Panc1 (cell line): ENCODE data around the gene GTF2H4. TPM values are rescaled to one million over a fixed set of nuclear protein-coding genes. Genes with fewer than 3 reads are reported as not detected.

Experiments used
- ATAC-seq: fragments of 200-7000 bp; cut with Tn5 transposase; 2 replicates; pipeline ENCODE4 v1.9.1; 2020; ENCODE audit warnings: mild to moderate bottlenecking, moderate library complexity
- BruUV-seq: library from RNA; stranded (reverse); fragments of 400-500 nt; replicated peaks from 2 replicates; lab custom pipeline; 2021; lab: Mats Ljungman, UMichigan
- CTCF ChIA-PET: fragments of 300-600 bp; sonication (Branson Sonifier 250); formaldehyde crosslinking; loops from one replicate; lab custom pipeline; 2022; ENCODE audit warnings: antibody characterized with exemption; lab: Charles Lee
- POLR2A ChIA-PET: fragments of 300-600 bp; sonication (Branson Sonifier 250); formaldehyde crosslinking; loops from one replicate; lab custom pipeline; 2022; ENCODE audit warnings: antibody characterized with exemption; lab: Charles Lee
- DNase-seq: peaks from one replicate; pipeline ENCODE4 v3.0.0-alpha.2; 2010; ENCODE audit warnings: low read depth, low spot score
- H3K27ac ChIP-seq: 2 replicates; pipeline ENCODE4 v1.5.1; 2011; ENCODE audit warnings: mild to moderate bottlenecking, low read length, inconsistent platforms
- H3K27me3 ChIP-seq: fragments of 200-500 bp; sonication (Bioruptor generic); 2 replicates; pipeline ENCODE4 v1.6.0; 2014; ENCODE audit warnings: low read length, inconsistent platforms; ENCODE audit not compliant: control insufficient read depth, insufficient read depth
- H3K36me3 ChIP-seq: fragments of 200-500 bp; sonication (Bioruptor generic); 2 replicates; pipeline ENCODE4 v1.5.1; 2014; ENCODE audit warnings: inconsistent platforms, mild to moderate bottlenecking, low read length, moderate library complexity; ENCODE audit not compliant: control insufficient read depth, insufficient read depth
- H3K4me1 ChIP-seq: 2 replicates; pipeline ENCODE4 v1.5.1; 2011; ENCODE audit warnings: inconsistent platforms, mild to moderate bottlenecking, low read length, moderate library complexity; ENCODE audit not compliant: control insufficient read depth, insufficient read depth
- H3K4me3 ChIP-seq, 2 experiments: 2 replicates each; pipeline ENCODE4 v1.5.1; 2011 to 2012; ENCODE audit warnings: low read depth in 2 of 2, low read length in 2 of 2, mild to moderate bottlenecking in 2 of 2, inconsistent platforms in 1 of 2, moderate library complexity in 1 of 2
- H3K9me3 ChIP-seq: fragments of 200-500 bp; sonication (Bioruptor generic); 2 replicates; pipeline ENCODE4 v1.5.1; 2014; ENCODE audit warnings: low read depth, mild to moderate bottlenecking, inconsistent platforms, low read length, moderate library complexity; ENCODE audit not compliant: control insufficient read depth, insufficient read depth
- CTCF ChIP-seq: fragments of 450-650 bp; IDR thresholded peaks from 2 replicates; pipeline ENCODE4 v1.5.1; 2017; ENCODE audit warnings: mild to moderate bottlenecking
- POLR2AphosphoS5 ChIP-seq: IDR thresholded peaks from 2 replicates; pipeline ENCODE4 v1.6.1; 2012; ENCODE audit warnings: mild to moderate bottlenecking, low read depth, low read length, moderate library complexity
- REST ChIP-seq, 2 experiments: IDR thresholded peaks; 2 replicates each; pipeline ENCODE4 v1.6.1; 2011 to 2012; ENCODE audit warnings: low read depth in 2 of 2, control low read depth in 1 of 2, low read length in 1 of 2, mild to moderate bottlenecking in 1 of 2, moderate library complexity in 1 of 2; ENCODE audit not compliant: insufficient read depth in 1 of 2
- SIN3A ChIP-seq: IDR thresholded peaks from 2 replicates; pipeline ENCODE4 v1.6.1; 2012; ENCODE audit warnings: low read depth, mild to moderate bottlenecking, low read length, moderate library complexity, borderline replicate concordance; ENCODE audit not compliant: insufficient read depth
- TCF7L2 ChIP-seq: IDR thresholded peaks from 2 replicates; pipeline ENCODE4 v1.6.1; 2011; ENCODE audit warnings: mild to moderate bottlenecking, low read depth, low read length, inconsistent platforms
- in situ Hi-C: cut with HindIII; loops from 2 replicates; pipeline ENCODE4 v1.10.0; 2016; ENCODE audit warnings: low sequenced_read_pairs, low pct_unique_long_range_greater_than_20kb
- intact Hi-C: fragments of 100-400 bp; cut with micrococcal nuclease; formaldehyde crosslinking; loops from one replicate; pipeline ENCODE4 v1.10.0; 2022; ENCODE audit not compliant: unreplicated experiment
- total RNA-seq: library from RNA; stranded (reverse); gene quantifications from one replicate; pipeline ENCODE4 v1.2.1, GENCODE V29; 2021; ENCODE audit not compliant: unreplicated experiment

GTF2H4 gene
- total RNA-seq, 1 experiment from 2014 or later = 27.5 TPM

- CTCF ChIA-PET = interaction anchor here (0.5 kb wide), 1 partner anchor 387 kb away, joined by 3 read pairs; no protein-coding TSS in a partner anchor
- H3K27ac ChIP-seq = no peak overlapping the region
Observed at GRCh38 chr6:30888816-30889495, 19.1 kb upstream of the GTF2H4 start.

GRCh38 chr6:30889496-30889885, 18.5 kb upstream of the GTF2H4 start:
- TF ChIP-seq REST (IDR thresholded peaks at IDR 0.05; ENCODE audit: insufficient read depth in 1 of 2, low read depth in 2 of 2, low read length in 1 of 2) (no peak), POLR2AphosphoS5 (no peak), TCF7L2 (no peak)
- no peaks in the 10 kb centered on the region for H3K9me3 ChIP-seq
- no TSS peak for BruUV-seq
- DNase-seq = no peak
- peaks cover 25% of the 10 kb centered on the region for H3K4me1 ChIP-seq
- no peak overlapping the region for H3K27ac ChIP-seq
- no peaks in the 10 kb centered on the region for H3K27me3 ChIP-seq
- POLR2A ChIA-PET = no interaction called here
- intact Hi-C loops (no loop called here), in situ Hi-C loops (no loop called here)
- H3K4me3 ChIP-seq = no peak overlapping the region
- no peak for ATAC-seq
- CTCF ChIA-PET = no interaction called here
- H3K36me3 ChIP-seq = no peaks in the 10 kb centered on the region

More at GRCh38 chr6:30888816-30889495, 19.1 kb upstream of the GTF2H4 start:
- H3K9me3 ChIP-seq = no peaks in the 10 kb centered on the region
- no TSS peak for BruUV-seq
- in situ Hi-C loops = no loop called here
- H3K27me3 ChIP-seq = no peaks in the 10 kb centered on the region
- no peak overlapping the region for H3K4me3 ChIP-seq
- peaks cover 25% of the 10 kb centered on the region for H3K4me1 ChIP-seq
- intact Hi-C loops = no loop called here
- DNase-seq (no peak), ATAC-seq (no peak)
- POLR2A ChIA-PET = no interaction called here
- H3K36me3 ChIP-seq = no peaks in the 10 kb centered on the region
- TF ChIP-seq REST (IDR thresholded peaks at IDR 0.05; ENCODE audit: insufficient read depth in 1 of 2, low read depth in 2 of 2, low read length in 1 of 2) (no peak), TCF7L2 (no peak), SIN3A (no peak), POLR2AphosphoS5 (no peak), CTCF (no peak)
